HG03196 (cell line): ENCODE data around the gene RBM8A.

Source experiments
- ATAC-seq: cut with Tn5 transposase; IDR thresholded peaks from one replicate; pipeline ENCODE4 v1.9.1; 2021; ENCODE audit not compliant: unreplicated experiment

RBM8A gene

GRCh38 chr1:145918144-145918991 is 8.9 kb downstream of the RBM8A start, which contains the start of gene PEX11B:
TSS of gene PEX11B (minus strand) at chr1:145918717. CDS start at chr1:145918688, 29 bp downstream.
- ATAC-seq = peak; percentile 74

DNA sequence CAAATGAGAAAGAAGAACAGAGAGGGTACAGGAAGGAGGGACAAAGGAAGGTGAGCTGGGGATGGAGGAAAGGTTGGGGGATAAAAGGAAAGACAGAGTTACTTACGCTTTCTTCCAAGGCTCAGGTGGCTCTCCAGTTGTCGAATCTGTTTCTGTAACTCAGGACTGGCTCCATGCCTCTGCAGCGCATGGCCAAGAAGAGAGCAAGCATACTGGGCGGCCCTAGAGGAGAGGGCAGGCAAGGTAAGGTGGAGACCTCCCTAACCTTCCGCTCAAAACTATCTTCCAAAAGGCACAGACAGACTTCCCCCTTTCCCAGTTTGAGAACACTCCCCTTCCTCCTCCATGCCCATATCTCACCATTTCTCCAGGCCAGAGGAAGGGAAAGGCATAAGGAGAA is 9.7 kb downstream of the RBM8A start:
- ATAC-seq = no peak

- no peak for ATAC-seq
These were observed 10.5 kb downstream of the RBM8A start for GRCh38 chr1:145916745-145917144.

DNA sequence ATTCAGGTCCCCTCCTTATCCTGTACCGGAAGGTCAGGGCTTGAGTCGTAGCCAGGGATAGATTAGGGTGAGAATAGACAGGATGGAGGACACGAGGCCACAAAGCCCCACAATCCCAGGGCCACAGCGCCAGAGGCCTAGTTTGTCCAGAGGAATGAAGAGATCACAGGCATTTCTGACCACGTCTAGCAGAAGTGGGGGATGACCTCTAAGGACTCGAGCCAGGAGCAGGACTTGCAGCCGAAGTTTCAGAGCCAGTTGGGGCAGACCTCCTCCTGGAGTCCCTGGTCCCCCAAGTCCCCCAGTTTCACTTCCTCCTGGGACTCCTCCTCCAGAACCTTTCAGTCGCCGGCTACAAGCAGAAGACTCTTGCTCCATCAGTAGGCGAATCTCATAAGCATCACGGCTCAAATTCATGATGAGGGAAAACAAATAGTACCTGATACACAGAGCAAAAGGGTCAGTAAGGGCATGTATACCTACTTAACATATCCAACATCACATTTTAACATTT is 15.1 kb downstream of the RBM8A start:
- no peak for ATAC-seq

GRCh38 chr1:145908653-145909052 is 18.6 kb downstream of the RBM8A start:
- ATAC-seq = no peak

- ATAC-seq = no peak
These were observed 20.1 kb downstream of the RBM8A start for GRCh38 chr1:145906954-145907753.

DNA sequence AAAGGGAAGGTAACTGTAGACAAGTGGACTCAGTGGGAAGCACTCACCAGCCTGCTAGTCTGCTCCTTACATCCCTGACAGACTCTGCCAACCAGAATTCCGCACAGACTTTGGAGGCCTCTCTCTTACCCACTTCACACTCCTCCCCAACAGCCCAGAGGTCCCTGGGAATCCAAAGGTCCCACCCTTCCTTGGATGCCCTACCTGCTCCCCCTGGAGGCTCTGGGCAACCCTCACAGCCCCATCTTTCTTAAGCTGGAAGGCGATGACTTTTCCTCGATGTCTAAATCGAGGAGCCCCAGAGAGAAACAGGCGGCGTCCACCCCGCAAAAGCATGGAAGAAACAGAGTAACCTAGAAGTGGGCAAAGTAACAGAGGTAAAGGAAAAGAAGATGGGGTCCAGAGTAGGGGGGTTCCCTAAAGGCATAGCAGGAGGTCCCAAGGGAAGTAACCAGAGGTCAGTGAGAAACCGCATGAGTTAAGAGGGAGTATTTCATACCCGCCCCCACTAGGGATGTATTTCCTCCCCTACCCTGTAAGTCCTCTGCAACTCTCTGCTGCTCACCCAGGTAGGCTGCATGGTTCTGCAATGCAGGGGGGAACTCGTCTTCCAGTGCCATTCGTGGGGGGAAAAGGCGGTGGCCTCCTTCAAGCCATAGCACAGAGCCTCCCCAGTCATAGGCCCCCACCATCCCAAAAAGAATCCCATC is 25.8 kb downstream of the RBM8A start:
- ATAC-seq = no peak

- ATAC-seq = no peak
These were observed 28.5 kb downstream of the RBM8A start for GRCh38 chr1:145898756-145899155.

GRCh38 chr1:145897969-145898368 is 29.3 kb downstream of the RBM8A start:
- ATAC-seq = no peak

- ATAC-seq = no peak
These were observed 31.8 kb downstream of the RBM8A start for GRCh38 chr1:145895471-145895870.

DNA sequence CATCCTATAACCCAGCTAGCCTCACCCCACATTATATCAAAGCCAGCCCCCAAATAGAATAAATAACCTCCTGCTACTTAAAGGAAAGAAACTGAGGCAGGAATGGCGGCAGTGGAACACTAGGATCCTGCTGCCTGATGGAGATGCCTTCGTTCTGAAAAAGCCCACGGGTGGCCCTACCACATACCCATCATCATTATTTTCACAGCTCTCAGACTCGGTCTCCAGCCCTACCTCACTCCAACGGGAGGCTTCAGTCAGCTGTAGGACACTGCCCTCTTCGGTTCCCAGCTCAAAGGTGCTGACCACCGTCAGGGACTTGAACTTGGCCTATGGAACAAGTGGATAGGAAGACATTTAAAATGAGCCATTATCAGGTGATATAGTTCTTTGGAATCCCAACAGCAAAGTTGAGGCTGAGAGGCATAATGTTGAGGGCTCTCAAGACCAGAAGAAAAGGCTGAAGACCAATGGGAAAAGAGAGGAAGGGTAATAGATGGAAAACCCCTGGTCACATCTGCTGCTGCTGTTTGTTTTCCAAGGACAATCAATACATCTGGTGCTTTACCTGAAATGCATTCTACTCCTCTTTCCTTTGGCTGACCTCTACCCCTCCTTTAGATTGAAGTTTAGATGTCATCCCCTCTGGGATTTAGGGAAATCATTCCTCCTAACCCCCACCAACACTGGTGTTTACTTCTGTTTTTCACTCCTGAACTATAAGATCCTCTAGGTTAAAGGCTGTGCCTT is 33.8 kb downstream of the RBM8A start:
- no peak for ATAC-seq

- no peak for ATAC-seq
These were observed 34.7 kb downstream of the RBM8A start for GRCh38 chr1:145892486-145893087.

DNA sequence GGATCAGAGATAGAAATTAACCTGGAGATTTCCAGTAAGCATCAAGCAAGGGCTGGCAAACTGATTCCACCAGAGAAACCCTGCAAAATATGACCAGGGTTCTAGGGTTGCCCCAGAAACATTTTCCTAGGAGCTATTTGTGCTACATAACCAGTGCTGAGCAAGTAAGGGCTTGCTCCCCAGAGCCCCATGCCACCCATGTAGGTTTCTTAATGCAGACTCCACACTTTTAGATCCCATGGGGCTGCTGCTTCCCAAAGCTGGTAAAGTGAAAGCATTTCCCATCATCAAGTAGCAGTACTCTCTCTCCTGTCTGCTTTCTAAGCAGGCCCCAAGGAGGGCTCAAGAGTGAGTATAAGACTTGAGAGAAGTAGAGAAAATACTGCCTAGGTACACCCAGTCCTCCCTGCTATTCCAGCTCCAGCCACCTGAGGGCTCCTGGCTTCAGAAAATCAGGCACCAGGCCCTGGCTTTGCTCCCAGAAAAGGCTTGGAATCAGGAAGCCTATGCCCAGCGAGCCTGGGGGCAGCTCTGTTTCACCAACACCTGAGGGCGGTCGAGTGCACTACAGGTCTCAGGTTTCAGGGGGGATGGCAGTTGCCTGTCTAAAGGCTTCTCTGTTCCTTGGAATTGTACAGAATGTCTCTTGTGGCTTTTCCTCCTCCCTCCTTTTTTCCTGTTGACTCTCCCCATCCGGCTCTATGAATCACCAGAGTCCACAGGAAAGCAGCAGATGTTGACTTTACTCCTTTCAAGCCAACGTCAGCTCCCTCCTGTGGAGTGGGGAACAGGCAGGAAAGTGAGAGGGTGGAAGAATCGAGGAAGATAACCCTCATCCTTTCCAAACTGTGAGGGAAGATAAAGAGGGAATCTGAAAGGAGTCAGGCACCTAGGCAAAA is 35.4 kb downstream of the RBM8A start:
- no peak for ATAC-seq

DNA sequence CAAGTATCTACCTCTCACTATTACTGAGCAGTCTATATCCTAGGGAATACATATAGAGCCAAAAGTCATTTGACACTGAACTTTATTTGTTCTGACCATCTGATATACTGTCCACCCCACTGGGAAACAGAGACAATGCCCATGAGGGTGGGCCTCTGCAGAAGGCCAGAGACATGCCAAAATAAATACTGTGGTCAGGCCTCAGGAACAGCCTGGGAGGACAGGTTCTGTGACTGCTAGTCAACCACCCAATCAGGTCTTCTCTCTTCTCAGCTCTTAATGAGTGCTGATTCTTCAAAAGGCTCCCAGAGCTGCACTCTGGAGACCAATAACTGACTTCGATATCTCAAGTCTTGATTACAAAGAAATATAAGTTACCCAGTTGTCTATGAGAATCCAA is 36.1 kb downstream of the RBM8A start:
- ATAC-seq = no peak

GRCh38 chr1:145889722-145890121 is 37.6 kb downstream of the RBM8A start:
- no peak for ATAC-seq

DNA sequence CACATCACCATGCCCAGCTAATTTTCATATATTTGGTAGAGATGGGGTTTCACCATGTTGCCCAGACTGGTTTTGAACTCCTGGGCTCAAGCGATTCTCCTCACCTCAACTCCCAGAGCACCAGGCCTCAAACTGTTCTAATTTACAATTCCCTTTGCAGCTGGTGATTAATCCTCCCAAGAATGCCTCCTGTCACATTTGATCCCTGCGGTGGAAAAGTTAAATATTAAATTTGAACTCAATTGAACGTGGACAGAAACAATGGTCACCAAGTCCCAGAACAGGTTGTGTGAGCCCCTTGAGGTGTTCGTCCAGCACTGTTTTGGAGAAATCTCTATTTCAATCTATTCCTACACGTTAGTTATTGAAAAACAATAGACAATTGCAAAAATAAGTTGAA is 39.7 kb downstream of the RBM8A start:
- ATAC-seq = no peak

DNA sequence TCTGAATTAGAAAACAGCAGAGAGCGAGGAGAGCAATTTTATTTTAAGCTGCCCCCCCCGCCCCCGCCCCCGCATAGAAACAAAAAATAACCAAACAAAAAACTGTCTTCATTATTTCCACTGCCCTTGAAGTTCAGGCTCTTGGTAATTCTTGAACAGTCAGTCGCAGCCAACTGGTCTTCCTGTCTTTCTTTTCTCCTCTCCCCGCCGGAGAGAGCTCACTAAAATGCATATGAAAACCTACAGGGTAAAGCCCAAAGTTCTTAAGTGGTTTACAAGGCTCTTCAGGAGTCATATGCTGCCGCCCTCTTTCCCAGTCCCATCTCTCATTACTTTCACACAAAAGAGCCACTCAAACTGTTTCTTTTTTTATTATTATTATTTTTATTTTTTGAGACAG is 40.5 kb downstream of the RBM8A start:
- no peak for ATAC-seq

- no peak for ATAC-seq
These were observed 40.9 kb downstream of the RBM8A start for GRCh38 chr1:145886390-145886789.

- peak; percentile 96 for ATAC-seq
These were observed 41.5 kb downstream of the RBM8A start, which contains the start of gene ANKRD35 for GRCh38 chr1:145885738-145886287. TSS of gene ANKRD35 (minus strand) at chr1:145885866. CDS start at chr1:145885758, 108 bp downstream.
